Fibroblast of lung (primary cell): Measurements from ENCODE around the gene GORAB. TPM values are rescaled to one million over a fixed set of nuclear protein-coding genes. Genes with fewer than 3 reads are reported as not detected.

Source experiments
- DNase-seq, 2 donors: peaks; one replicate each; pipeline versions ENCODE4 v3.0.0 to v3.0.0-alpha.2; 2010; ENCODE audit warnings: low read depth in 2 of 2
- H2AFZ ChIP-seq: 2 replicates; pipeline ENCODE4 v1.5.1; 2012; ENCODE audit warnings: low read length, control low read depth, inconsistent platforms
- H3K27ac ChIP-seq: 2 replicates; pipeline ENCODE4 v1.5.1; 2011; ENCODE audit warnings: low read length, control low read depth; ENCODE audit not compliant: insufficient read depth
- H3K27me3 ChIP-seq: 2 replicates; pipeline ENCODE4 v1.5.1; 2011; ENCODE audit warnings: mild to moderate bottlenecking, low read length; ENCODE audit not compliant: control insufficient read depth, insufficient read depth
- H3K36me3 ChIP-seq: 2 replicates; pipeline ENCODE4 v1.5.1; 2011; ENCODE audit warnings: low read length; ENCODE audit not compliant: control insufficient read depth, insufficient read depth
- H3K4me1 ChIP-seq: 2 replicates; pipeline ENCODE4 v1.5.1; 2011; ENCODE audit warnings: low read length; ENCODE audit not compliant: control insufficient read depth, insufficient read depth; ENCODE audit errors: extremely low read depth
- H3K4me2 ChIP-seq: 2 replicates; pipeline ENCODE4 v1.5.1; 2011; ENCODE audit warnings: low read length, control low read depth; ENCODE audit not compliant: insufficient read depth; ENCODE audit errors: extremely low read depth
- H3K4me3 ChIP-seq, 4 experiments: fragments of 200-600 bp in 1 of 4; sonication (generic) in 1 of 4; replicated peaks in 1 of 4; 2 replicates each; pipeline ENCODE4 v1.5.1; 2011 to 2016; ENCODE audit warnings: low read length in 4 of 4, low read depth in 3 of 4, mild to moderate bottlenecking in 3 of 4, control low read depth in 2 of 4, inconsistent platforms in 1 of 4, mixed read lengths in 1 of 4; ENCODE audit not compliant: insufficient read depth in 1 of 4; ENCODE audit errors: control extremely low read depth in 1 of 4
- H3K79me2 ChIP-seq: 2 replicates; pipeline ENCODE4 v1.5.1; 2012; ENCODE audit warnings: mild to moderate bottlenecking, low read length, inconsistent platforms; ENCODE audit not compliant: control insufficient read depth, insufficient read depth
- H3K9ac ChIP-seq: 2 replicates; pipeline ENCODE4 v1.5.1; 2011; ENCODE audit warnings: mild to moderate bottlenecking, low read length, control low read depth; ENCODE audit not compliant: insufficient read depth
- H3K9me3 ChIP-seq: 2 replicates; pipeline ENCODE4 v1.5.1; 2012; ENCODE audit warnings: low read depth, low read length; ENCODE audit not compliant: control insufficient read depth, insufficient read depth
- H4K20me1 ChIP-seq: 2 replicates; pipeline ENCODE4 v1.5.1; 2011; ENCODE audit warnings: low read length; ENCODE audit not compliant: control insufficient read depth, insufficient read depth; ENCODE audit errors: extremely low read depth
- CTCF ChIP-seq, 2 donors: IDR thresholded peaks in 1 of 2; conservative IDR thresholded peaks in 1 of 2; 1 replicate in 1 of 2; 2 replicates in 1 of 2; pipeline ENCODE4 v1.5.1; 2011 to 2012; ENCODE audit warnings: low read length in 2 of 2, control low read depth in 1 of 2, inconsistent platforms in 1 of 2, low read depth in 1 of 2, mild to moderate bottlenecking in 1 of 2
- EZH2 ChIP-seq: IDR thresholded peaks from 2 replicates; pipeline ENCODE4 v1.5.1; 2012; ENCODE audit warnings: low read length, control low read depth, mild to moderate bottlenecking; ENCODE audit errors: missing control alignments
- polyA plus RNA-seq, 2 donors: library from polyadenylated mRNA; depleted of rRNA in 1 of 2; stranded (reverse) in 1 of 2; unstranded in 1 of 2; fragments of >200 nt; gene quantifications; 2 replicates each; pipeline ENCODE4 v1.2.1, GENCODE V29; 2011 to 2012; ENCODE audit warnings: missing spikeins in 1 of 2
- total RNA-seq: library from RNA; depleted of rRNA; stranded (reverse); fragments of >200 nt; gene quantifications from 2 replicates; pipeline ENCODE4 v1.2.1, GENCODE V29; 2014

The GORAB gene
- total and polyA plus RNA-seq, 2 donors (not counting 1 experiment from before 2014, with no cell fraction given) = 17.7 to 27.6 TPM

GRCh38 chr1:170535418-170535817, 3.5 kb downstream of the GORAB start:
- Histone ChIP-seq H2AFZ (no peak overlapping the region), H4K20me1 (no peaks in the 10 kb centered on the region), H3K9ac (no peak overlapping the region), H3K4me1 (peaks cover 10% of the 10 kb centered on the region), H3K9me3 (no peaks in the 10 kb centered on the region), H3K27me3 (no peaks in the 10 kb centered on the region), H3K27ac (no peak overlapping the region), H3K36me3 (no peaks in the 10 kb centered on the region), H3K4me3 (no peak overlapping the region), H3K79me2 (peaks cover 53% of the 10 kb centered on the region), H3K4me2 (no peak overlapping the region)
- no peak for DNase-seq
- TF ChIP-seq EZH2 = no peak
- TF ChIP-seq CTCF (conservative IDR thresholded peaks at IDR 0.05 in 1 of 2, IDR thresholded peaks at IDR 0.05 in 1 of 2; ENCODE audit: low read depth in 1 of 2, low read length in 2 of 2) = no peak

- no peak for TF ChIP-seq EZH2
- TF ChIP-seq CTCF (conservative IDR thresholded peaks at IDR 0.05 in 1 of 2, IDR thresholded peaks at IDR 0.05 in 1 of 2; ENCODE audit: low read depth in 1 of 2, low read length in 2 of 2) = no peak
- H2AFZ ChIP-seq = no peak overlapping the region
- H3K27ac ChIP-seq = peak overlapping the region; percentile 59
- H3K9me3 ChIP-seq = no peaks in the 10 kb centered on the region
- H3K4me3 ChIP-seq = peak overlapping the region in 1 of 4 experiments; percentile 28
- H3K9ac ChIP-seq = no peak overlapping the region
- peak in 1 of 2 donors; percentile 51 for DNase-seq
- H3K27me3 ChIP-seq = no peaks in the 10 kb centered on the region
- no peaks in the 10 kb centered on the region for H4K20me1 ChIP-seq
- peaks cover 53% of the 10 kb centered on the region for H3K79me2 ChIP-seq
- H3K4me2 ChIP-seq = no peak overlapping the region
- no peaks in the 10 kb centered on the region for H3K36me3 ChIP-seq
- H3K4me1 ChIP-seq = peaks cover 10% of the 10 kb centered on the region
These were observed 5.1 kb downstream of the GORAB start for GRCh38 chr1:170536924-170537551.

GRCh38 chr1:170537798-170538503, 6.0 kb downstream of the GORAB start:
- H4K20me1 ChIP-seq = no peaks in the 10 kb centered on the region
- H3K9me3 ChIP-seq = no peaks in the 10 kb centered on the region
- no peak for TF ChIP-seq CTCF (conservative IDR thresholded peaks at IDR 0.05 in 1 of 2, IDR thresholded peaks at IDR 0.05 in 1 of 2; ENCODE audit: low read depth in 1 of 2, low read length in 2 of 2)
- TF ChIP-seq EZH2 = no peak
- H3K4me3 ChIP-seq = peak overlapping the region in 1 of 4 experiments; percentile 28
- peaks cover 50% of the 10 kb centered on the region for H3K79me2 ChIP-seq
- H3K4me1 ChIP-seq = peaks cover 10% of the 10 kb centered on the region
- no peak overlapping the region for H3K9ac ChIP-seq
- H3K4me2 ChIP-seq = no peak overlapping the region
- no peak overlapping the region for H2AFZ ChIP-seq
- no peaks in the 10 kb centered on the region for H3K27me3 ChIP-seq
- DNase-seq = peak; percentile 57 to 73
- H3K27ac ChIP-seq = peak overlapping the region; percentile 59
- no peaks in the 10 kb centered on the region for H3K36me3 ChIP-seq
